Measurements from ENCODE around the gene DHX30. TPM values are rescaled to one million over a fixed set of nuclear protein-coding genes. Genes with fewer than 3 reads are reported as not detected.
"Not testable (repeated sequence)": the region's sequence is repeated elsewhere in the genome, so short reads cannot be mapped to it uniquely, and the experiment has no call there.

DHX30 gene
- total RNA-seq, 1 donor from 2014 or later, result 77.4 TPM

- intact Hi-C loops (cut with micrococcal nuclease), result no loop called here
- peaks cover 24% of the 10 kb centered on the region for H3K4me1 Mint-ChIP-seq
- no peaks in the 10 kb centered on the region for H3K27me3 Mint-ChIP-seq
- ATAC-seq (ENCODE audit: low read depth) (no peak), DNase-seq (no peak)
- no peaks in the 10 kb centered on the region for H3K9me3 Mint-ChIP-seq
- H3K4me3 Mint-ChIP-seq, result no peak overlapping the region
- CTCF ChIA-PET, result no interaction called here
- POLR2A ChIA-PET, result no interaction called here
- no peak for TF ChIP-seq CTCF (IDR thresholded peaks at IDR 0.05)
- H3K27ac Mint-ChIP-seq, result no peak overlapping the region
- peaks cover 42% of the 10 kb centered on the region for H3K36me3 Mint-ChIP-seq (ENCODE audit: low read depth)
Observed at GRCh38 chr3:47885168-47885567, 82.2 kb downstream of the DHX30 start.

- CTCF ChIA-PET, result interaction anchor here (0.6 kb wide), 1 partner anchor 103 kb away, joined by 3 read pairs; no protein-coding TSS in a partner anchor
- H3K4me3 Mint-ChIP-seq; DNase-seq; H3K27ac Mint-ChIP-seq; H3K27me3 Mint-ChIP-seq; H3K9me3 Mint-ChIP-seq; ATAC-seq (ENCODE audit: low read depth); intact Hi-C loops (cut with micrococcal nuclease): not testable (repeated sequence)
- peaks cover 61% of the 10 kb centered on the region for H3K36me3 Mint-ChIP-seq (ENCODE audit: low read depth)
- peaks cover 11% of the 10 kb centered on the region for H3K4me1 Mint-ChIP-seq
- POLR2A ChIA-PET, result interaction anchor here (0.6 to 0.7 kb wide), 2 partner anchors 36 to 103 kb away, joined by 3 to 7 read pairs; no protein-coding TSS in a partner anchor
Observed at GRCh38 chr3:47887991-47888390, 85.1 kb downstream of the DHX30 start.

DNA sequence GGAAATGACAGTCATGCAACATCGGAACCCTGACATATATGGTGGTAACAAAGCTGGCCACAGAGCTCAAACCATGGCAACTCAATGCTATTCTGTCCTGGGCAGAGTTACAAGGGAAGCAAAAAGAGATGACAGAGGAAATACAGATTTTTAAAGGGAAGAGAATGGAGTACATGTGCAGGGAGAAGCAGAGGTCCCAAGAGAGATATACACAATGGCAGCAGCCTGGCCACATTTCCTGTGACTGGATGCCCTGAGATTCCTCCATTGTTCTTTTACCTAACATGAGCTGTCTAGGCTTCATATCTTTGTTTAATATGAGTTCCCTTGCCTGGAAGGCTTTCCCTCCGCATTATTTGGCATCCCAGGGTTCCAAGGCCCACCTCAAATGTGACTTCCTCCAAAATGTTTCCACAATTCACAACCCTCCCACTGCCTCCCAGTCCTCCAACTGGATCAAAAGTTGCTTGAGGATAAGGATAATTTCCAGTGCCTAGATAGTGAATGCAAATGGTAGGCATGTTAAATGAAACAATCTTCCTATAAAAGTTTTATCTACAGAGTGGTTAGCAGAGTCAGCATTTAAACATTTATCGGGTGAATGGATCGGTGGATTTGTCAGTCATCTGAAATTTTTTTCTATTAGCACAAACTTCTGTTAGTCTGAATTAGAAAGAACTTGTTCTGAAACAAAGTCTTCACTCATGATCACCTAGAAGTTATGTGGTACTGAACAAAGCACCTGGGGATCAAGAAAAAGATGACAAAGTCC lies 86.2 kb downstream of the DHX30 start:
- DNase-seq (no peak), ATAC-seq (ENCODE audit: low read depth) (no peak)
- Mint-ChIP-seq H3K4me3 (no peak overlapping the region), H3K9me3 (no peaks in the 10 kb centered on the region), H3K27me3 (no peaks in the 10 kb centered on the region), H3K36me3 (ENCODE audit: low read depth) (peaks cover 64% of the 10 kb centered on the region), H3K4me1 (peaks cover 11% of the 10 kb centered on the region), H3K27ac (no peak overlapping the region)
- no peak for TF ChIP-seq CTCF (IDR thresholded peaks at IDR 0.05)
- ChIA-PET CTCF (no interaction called here), POLR2A (interaction anchor here (0.6 kb wide), 1 partner anchor 8 kb away, joined by 4 read pairs; no protein-coding TSS in a partner anchor)
- intact Hi-C loops (cut with micrococcal nuclease), result no loop called here

DNA sequence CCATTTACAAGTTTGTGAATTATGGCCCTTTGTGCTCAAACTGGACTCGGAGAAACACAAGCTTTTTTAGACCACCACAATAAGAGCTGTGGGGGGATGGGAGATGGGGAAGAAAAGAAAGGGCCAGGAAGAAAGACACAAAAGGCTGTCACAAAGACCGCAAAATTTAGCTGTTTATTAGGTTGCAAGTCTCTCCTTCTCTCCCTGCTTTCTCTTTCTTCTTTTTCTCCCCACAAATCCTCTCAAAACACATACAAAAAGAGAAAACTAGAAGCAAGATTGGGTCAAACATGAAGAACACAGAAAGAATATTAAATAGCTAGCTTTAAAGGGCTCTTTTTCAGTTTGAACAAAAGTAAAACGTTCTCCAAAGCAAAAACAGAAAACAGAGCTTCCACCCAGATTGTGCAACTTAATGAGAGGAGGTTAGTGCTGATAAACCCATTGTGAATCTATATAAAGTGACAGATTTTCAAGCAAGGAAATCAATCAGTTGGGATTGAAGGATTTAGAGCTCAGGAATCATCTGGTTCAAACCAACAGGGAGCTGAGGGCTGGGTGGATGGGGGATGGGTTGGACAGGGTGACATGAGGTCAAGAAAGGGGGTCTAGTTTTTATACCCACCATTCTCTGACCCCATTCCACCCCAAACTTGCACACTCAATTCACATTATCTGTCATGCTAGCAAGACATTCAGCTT lies 87.3 kb downstream of the DHX30 start:
- no peaks in the 10 kb centered on the region for H3K9me3 Mint-ChIP-seq
- H3K36me3 Mint-ChIP-seq (ENCODE audit: low read depth), result peaks cover 55% of the 10 kb centered on the region
- TF ChIP-seq CTCF (IDR thresholded peaks at IDR 0.05), result no peak
- ATAC-seq (ENCODE audit: low read depth) (no peak), DNase-seq (no peak)
- H3K27ac Mint-ChIP-seq, result no peak overlapping the region
- H3K4me1 Mint-ChIP-seq, result peaks cover 2% of the 10 kb centered on the region
- ChIA-PET CTCF (no interaction called here), POLR2A (interaction anchor here (0.6 kb wide), 2 partner anchors 9 to 39 kb away, joined by 4 read pairs; no protein-coding TSS in a partner anchor)
- H3K27me3 Mint-ChIP-seq, result no peaks in the 10 kb centered on the region
- no peak overlapping the region for H3K4me3 Mint-ChIP-seq
- intact Hi-C loops (cut with micrococcal nuclease), result no loop called here

GRCh38 chr3:47890828-47891612 lies 88.1 kb downstream of the DHX30 start:
- Mint-ChIP-seq H3K36me3 (ENCODE audit: low read depth) (peaks cover 59% of the 10 kb centered on the region), H3K9me3 (no peaks in the 10 kb centered on the region), H3K4me3 (no peak overlapping the region), H3K27ac (no peak overlapping the region), H3K27me3 (no peaks in the 10 kb centered on the region), H3K4me1 (no peaks in the 10 kb centered on the region)
- ChIA-PET CTCF (no interaction called here), POLR2A (interaction anchor here (0.6 kb wide), 1 partner anchor 38 kb away, joined by 4 read pairs; no protein-coding TSS in a partner anchor)
- no peak for ATAC-seq (ENCODE audit: low read depth)
- intact Hi-C loops (cut with micrococcal nuclease), result no loop called here
- no peak for DNase-seq
- TF ChIP-seq CTCF (IDR thresholded peaks at IDR 0.05), result no peak
